Measurements from ENCODE around the gene ABAT.

GRCh38 chr16:8648877-8649276, 25.5 kb upstream of the ABAT start:
- TF ChIP-seq CTCF (IDR thresholded peaks at IDR 0.05) (no peak), POLR2A (IDR thresholded peaks at IDR 0.05) (no peak)

Data from ovary (tissue), 3 donors.